Stromal cell of bone marrow (primary cell): ENCODE data around the gene THADA.
A peak's percentile ranks its signal among the peaks of the same experiment; 100 is the strongest.

Source experiments
- DNase-seq: peaks from one replicate; pipeline ENCODE4 v3.0.0-alpha.2; 2012; ENCODE audit warnings: low read depth

The THADA gene

DNA sequence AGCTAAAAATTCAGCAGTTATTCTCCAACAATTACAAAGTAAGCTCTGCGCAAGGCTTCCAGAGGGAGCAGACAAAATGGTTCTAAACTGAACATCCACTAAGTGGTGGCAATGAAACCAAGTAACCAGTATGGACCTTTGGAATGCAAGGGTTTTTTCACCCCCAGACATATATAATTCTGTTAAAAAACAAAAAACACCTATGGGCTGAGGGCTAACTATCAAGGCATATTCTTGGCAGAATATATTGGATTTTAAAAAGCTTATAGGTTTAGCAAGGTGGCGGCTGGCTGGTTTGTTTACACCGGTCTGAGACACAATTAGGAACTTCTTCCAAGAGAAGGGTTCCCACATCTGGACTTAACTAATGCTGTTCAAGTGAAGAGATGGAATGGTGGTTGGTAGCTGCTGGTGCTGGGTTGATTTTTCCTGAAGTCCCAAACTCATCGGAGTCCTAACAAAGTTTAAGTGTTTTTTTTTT is 372.3 kb downstream of the THADA start:
- DNase-seq = no peak

GRCh38 chr2:43222475-43223309 is 373.1 kb downstream of the THADA start:
- DNase-seq = no peak

- DNase-seq = peak; percentile 91
Observed at GRCh38 chr2:43221763-43222474, 373.9 kb downstream of the THADA start.

- DNase-seq = peak; percentile 59
Observed at GRCh38 chr2:43221124-43221762, 374.6 kb downstream of the THADA start.

DNA sequence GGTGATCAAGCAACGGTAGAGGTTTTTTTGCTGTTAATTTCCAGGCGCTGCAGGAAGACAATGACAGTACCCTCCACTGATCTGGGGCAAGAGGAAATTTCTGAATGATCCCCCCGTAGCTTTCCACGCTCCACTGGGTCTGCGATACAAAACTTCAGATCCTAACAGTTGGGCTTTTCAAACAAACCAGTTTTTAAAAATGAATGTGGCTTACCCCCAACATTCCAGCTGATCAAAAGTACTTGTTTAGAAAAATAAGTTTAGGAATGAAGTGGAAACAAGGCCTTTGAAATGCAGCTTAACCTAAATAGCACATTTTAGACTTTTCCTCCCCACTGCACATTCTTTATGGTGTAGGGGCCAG is 375.1 kb downstream of the THADA start:
- no peak for DNase-seq

DNA sequence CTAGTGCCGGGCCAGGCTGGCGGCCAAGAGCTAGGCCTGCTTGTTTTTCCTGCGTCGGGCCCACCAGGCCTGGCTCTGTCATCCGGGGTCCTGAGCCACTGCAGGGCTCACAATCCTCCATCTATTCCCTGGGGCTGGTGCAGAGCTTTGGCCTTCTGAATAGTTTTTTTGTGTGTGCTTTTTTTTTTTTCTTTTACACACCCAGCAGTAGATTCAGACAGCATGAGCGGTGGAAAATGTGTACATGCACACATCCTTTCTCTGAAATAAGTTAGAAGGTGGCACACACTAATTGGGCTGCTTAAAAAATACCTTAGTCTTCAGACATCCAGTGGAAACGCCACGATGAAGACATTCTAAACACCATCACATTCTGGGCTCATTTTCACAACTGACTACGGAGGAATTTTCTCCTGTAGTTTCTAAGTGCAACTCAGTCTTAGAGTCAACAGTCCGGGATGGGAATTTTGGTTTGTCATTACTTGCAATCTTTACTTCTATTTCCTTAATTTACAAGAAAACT is 375.5 kb downstream of the THADA start:
- DNase-seq = no peak

DNA sequence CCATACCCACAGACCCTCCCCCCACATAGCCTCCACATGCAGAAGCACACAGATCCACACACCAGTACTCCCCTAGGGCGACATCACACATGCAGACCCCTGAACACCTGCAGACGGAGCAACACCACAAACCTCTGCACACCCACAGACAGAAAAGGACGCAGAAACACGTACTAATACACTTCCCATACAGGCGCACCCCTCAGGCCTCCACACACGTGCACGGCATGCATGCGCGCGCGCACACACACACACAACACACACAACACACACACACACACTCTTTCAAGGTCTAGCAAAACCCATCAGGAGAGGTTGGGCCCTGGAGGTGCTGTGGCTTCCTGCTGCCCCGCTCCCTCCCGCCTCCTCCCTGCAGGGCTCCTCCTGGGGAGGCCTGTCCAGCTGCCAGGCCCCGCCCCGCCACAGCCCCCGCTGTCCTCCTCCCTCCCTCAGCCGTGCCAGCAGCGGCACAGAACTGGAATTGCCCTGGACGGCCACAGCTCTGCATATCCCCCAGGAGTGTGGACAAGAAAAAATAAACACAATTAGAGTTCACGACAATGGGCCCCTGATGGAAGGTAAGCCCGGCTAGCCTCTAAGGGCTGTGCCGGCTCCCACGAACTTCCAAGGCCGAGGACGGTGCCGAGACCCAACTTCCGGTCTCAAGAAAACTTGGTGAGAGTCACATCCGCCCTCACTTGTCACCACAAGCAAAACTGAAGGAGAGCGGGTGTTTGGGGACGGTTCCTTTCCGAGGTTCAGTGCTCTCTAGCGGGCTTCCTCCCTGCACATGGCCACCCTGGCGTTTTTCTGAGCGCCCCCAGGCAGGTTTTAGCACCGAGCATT is 376.2 kb downstream of the THADA start:
- DNase-seq = peak; percentile 51

GRCh38 chr2:43218702-43219382 is 377.0 kb downstream of the THADA start:
- DNase-seq = no peak

DNA sequence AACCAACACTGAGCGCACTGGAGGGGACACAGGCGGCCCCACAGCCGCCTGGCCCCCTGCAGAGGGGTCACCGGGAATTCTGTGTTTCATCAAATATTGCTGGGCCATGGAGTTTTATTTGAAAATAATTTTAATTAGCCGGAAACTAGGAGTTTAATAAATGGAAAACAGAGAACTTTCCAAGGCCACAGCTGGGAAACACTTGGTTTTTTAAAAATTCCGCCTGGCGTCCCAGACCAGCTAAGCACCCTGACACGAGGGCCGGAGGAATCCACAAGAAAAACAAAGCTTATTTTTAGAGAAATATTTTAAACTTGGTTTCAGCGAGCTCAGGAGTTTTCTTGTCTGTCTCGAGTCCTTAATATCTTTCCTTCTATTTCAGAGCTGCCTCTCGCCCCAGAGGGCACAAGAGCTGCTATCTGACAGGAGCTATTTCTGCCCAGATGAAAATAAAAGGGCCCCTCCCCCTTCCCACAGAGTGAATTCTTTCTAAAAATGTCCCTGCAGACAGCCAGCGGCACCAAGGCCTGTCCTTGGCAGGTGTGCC is 377.6 kb downstream of the THADA start:
- no peak for DNase-seq

DNA sequence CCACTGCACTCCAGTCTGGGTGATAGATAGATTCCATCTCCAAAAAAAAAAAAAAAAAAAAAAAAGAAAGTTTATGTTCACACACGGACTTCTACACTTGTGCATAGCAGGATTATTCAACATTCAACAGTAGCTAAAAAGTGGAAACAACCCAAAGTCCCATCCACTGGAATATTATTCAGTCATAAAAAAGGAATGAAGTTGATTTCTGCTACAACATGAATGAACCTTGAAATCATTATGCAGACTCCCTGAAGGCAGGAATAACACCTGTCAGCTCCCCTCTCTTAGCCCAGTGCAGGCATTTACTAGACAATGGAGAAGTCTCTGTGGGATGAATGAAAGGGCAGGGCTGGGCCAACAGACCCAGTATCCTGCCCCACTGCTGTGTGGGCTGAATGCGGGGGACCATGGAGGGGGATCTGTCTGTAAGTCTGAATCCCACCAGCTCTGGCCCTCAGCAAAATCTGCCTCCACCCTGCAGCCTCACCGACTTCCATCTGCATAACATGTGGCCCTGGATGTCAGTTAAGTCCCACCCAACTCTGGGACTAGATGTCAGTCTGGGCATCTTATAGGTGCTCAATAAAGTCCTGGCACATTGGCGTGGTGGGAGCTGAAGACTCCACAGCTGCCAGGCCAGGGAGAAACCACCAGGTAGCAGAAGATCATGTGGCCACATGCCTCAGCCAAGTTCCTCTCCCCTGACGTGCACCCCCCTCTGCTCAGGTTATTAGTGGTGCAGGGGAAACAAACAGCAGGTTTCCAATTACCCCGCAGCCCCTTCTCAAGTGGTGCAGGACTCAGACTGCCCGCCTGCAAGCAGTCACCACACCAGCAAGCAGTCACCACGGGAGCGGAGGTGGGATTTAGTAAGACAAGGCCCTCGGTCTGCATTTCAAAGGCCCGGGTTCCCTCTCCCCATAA is 378.3 kb downstream of the THADA start:
- DNase-seq = no peak

- DNase-seq = no peak
Observed at GRCh38 chr2:43216629-43217028, 379.2 kb downstream of the THADA start.

DNA sequence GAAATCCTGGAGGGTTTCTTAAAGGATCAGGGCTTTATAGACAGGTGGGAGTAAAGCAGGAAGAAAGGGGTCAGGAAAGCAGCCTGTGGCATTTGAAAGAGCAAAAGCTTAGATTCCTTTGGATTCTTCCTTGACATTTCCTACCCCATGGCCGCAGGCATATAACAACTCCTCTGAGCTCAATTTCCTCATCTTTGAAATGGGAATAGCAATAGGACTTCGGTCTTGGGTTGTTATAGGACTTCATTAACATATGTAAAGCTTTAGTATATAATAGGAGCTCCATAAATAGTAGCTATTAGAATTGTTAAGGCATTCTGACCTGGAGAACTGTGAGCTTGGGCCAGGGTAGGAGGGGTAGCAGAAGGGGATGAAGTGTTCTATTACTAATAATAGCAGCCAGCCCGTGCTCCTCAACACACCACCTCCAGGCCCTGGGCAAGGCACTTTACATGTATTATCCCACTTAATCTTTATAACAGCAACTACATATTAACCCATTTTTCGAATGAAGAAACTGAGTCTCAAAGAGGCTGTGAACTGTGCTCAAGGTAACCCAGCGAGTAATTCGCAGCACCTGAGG is 380.1 kb downstream of the THADA start:
- no peak for DNase-seq

DNA sequence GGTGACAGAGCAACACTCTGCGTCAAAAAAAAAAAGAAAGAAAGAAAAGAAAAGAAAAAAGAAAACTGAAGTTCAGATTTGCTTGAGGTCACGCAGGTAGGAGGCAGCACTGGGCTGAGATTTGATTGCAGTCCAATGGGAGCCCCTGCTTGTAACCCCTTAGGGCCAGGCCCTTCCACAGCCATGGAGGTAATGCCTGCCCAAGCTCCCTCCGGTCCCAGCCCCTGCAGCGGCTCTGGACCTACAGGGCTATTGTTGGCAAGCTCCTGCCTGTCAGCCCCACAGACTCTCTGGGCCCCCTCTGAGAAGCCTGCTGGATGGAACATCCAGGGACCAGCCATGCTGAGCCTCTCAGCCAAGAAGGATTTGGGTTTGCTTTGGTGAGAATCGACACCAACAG is 381.6 kb downstream of the THADA start:
- DNase-seq = no peak

DNA sequence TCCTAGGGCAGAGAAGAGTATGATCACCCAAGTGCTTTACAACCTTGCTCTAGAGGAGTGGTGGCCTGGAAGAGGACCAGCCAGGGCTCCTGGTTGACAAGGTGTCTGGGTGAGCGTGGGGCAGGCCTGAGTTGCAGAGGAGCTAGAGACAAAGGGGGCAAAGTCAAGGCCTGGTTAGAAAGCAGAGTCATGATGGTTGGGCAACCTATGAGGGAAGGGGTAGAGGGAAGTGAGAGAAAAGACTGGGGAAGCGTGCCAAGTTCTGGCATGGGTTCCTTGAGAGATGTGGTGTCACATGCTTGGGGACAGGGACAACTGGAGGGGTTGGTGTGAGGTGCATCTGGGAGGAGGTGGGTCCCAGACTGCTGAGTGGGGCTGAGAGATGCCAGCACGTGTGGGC is 382.9 kb downstream of the THADA start:
- no peak for DNase-seq

DNA sequence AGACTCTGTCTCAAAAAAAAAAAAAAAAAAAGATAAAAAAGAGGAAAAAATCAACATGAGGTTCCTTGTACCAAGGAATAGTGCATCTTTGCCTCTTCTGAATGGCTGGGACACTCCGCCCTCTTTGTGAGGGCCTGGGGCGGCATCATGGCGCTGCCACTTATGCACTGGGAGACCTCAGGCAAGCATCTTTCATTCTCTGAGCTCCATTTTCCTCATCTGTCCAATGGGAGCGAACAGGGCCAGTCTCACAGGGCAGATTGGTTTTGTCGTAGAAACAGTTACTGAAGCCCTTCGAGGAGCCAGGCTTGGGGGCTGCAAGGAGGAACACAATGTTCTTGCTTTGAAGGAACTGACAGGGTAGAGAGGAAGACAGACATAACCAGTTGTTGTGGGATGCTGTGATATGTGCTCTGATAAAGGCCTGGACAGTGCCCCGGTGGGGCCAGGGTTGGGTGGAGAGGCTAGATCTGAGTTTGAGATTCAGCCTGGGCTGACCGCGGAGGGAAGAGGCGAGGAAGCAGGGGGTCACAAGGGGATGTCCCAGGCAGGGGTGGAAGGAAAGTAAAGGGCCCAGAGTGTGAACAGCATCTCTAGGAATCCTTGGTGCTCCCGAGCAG is 383.5 kb downstream of the THADA start:
- DNase-seq = no peak

DNA sequence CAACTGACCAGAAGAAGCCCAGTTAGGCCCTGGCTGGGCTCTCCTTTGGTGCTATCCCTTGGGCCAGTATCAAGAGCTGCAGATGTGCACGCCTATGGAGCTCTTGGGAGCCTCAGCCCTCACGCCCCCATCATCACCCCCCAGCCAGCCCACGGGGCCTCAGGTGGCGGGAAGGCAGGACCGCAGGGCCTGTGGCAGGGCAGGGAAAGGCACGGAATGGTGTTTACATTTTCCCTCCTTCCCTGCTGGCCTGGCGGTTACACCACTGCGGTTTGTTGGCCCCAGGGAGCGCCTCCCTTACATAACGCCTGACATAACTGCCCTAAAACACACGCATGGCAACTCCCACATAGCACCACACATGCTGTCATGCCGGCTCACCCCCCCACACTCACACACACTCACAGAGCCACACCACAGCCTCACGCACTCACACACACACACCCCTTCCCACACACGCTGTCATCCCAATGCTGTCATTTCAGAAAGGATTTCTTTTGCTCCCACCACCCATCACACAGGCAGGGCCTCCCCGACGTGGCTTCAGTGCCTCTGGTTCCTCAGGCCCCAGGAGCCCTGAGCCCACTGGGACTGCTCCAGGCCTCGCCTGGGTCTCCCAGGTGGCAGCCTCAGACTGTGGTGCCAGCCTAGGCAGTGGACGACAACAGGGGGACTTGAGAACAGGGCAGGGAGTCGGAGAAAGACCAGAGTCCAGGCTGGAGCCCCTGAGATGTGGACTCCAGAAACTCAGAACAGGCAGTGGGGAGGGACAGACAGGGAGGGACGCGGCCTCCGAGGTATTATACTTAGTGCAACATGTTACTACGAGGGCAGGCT is 385.2 kb downstream of the THADA start:
- peak; percentile 86 for DNase-seq

GRCh38 chr2:43210125-43210466 is 385.7 kb downstream of the THADA start:
- no peak for DNase-seq

- no peak for DNase-seq
Observed at GRCh38 chr2:43209204-43209717, 386.6 kb downstream of the THADA start.
